ENCODE results near the gene MOCS1.
A peak's percentile ranks its signal among the peaks of the same experiment; 100 is the strongest.

Gene MOCS1

GRCh38 chr6:39932386-39932910 lies 1.8 kb downstream of the MOCS1 start:
- Histone ChIP-seq H3K18ac (ENCODE audit: low read length) (no peak overlapping the region), H2BK15ac (replicated peaks; ENCODE audit: low read depth) (no peak overlapping the region), H3K27ac (ENCODE audit: low read depth, low read length) (no peak overlapping the region), H3K56ac (ENCODE audit: low read length) (no peak overlapping the region), H3K4me1 (ENCODE audit: control insufficient read depth, low read depth, low read length) (peaks cover 3% of the 10 kb centered on the region), H2BK120ac (ENCODE audit: low read depth, low read length) (no peak overlapping the region), H3K79me2 (ENCODE audit: control insufficient read depth, insufficient read depth, low read length) (no peaks in the 10 kb centered on the region), H4K5ac (ENCODE audit: low read length) (no peak overlapping the region), H4K8ac (ENCODE audit: low read depth, low read length) (no peak overlapping the region), H2BK5ac (ENCODE audit: low read length) (no peak overlapping the region), H3K36me3 (ENCODE audit: control insufficient read depth, insufficient read depth, low read length) (no peaks in the 10 kb centered on the region), H2AK5ac (ENCODE audit: low read length) (no peak overlapping the region), H3K4me2 (ENCODE audit: low read length) (no peak overlapping the region), H3K27me3 (ENCODE audit: insufficient read depth, low read length, poor library complexity) (no peaks in the 10 kb centered on the region), H3K79me1 (ENCODE audit: low read length) (no peaks in the 10 kb centered on the region), H3K4me3 (ENCODE audit: low read length) (no peak overlapping the region), H3K9ac (ENCODE audit: low read length) (no peak overlapping the region), H3K4ac (ENCODE audit: low read depth, low read length) (no peak overlapping the region), H3K23ac (ENCODE audit: low read length) (no peak overlapping the region)
- no peak for DNase-seq
- WGBS (ENCODE audit: extremely low coverage, insufficient coverage, low lambda C conversion rate), result no CpG with 5 or more reads among the region's 8 CpGs

GRCh38 chr6:39931607-39932006 lies 2.7 kb downstream of the MOCS1 start:
- no CpG with 5 or more reads among the region's 1 CpG for WGBS (ENCODE audit: extremely low coverage, insufficient coverage, low lambda C conversion rate)
- Histone ChIP-seq H3K18ac (ENCODE audit: low read length) (no peak overlapping the region), H2AK5ac (ENCODE audit: low read length) (no peak overlapping the region)

GRCh38 chr6:39930540-39930939 lies 3.7 kb downstream of the MOCS1 start:
- H3K79me2 ChIP-seq (ENCODE audit: control insufficient read depth, insufficient read depth, low read length), result no peaks in the 10 kb centered on the region
- H3K4me1 ChIP-seq (ENCODE audit: control insufficient read depth, low read depth, low read length), result peaks cover 3% of the 10 kb centered on the region
- no peak overlapping the region for H2BK15ac ChIP-seq (replicated peaks; ENCODE audit: low read depth)
- no peak overlapping the region for H2BK5ac ChIP-seq (ENCODE audit: low read length)
- H3K4ac ChIP-seq (ENCODE audit: low read depth, low read length), result no peak overlapping the region
- no CpG with 5 or more reads among the region's 4 CpGs for WGBS (ENCODE audit: extremely low coverage, insufficient coverage, low lambda C conversion rate)
- no peaks in the 10 kb centered on the region for H3K79me1 ChIP-seq (ENCODE audit: low read length)
- H2AK5ac ChIP-seq (ENCODE audit: low read length), result no peak overlapping the region
- no peak overlapping the region for H3K9ac ChIP-seq (ENCODE audit: low read length)
- no peak overlapping the region for H4K8ac ChIP-seq (ENCODE audit: low read depth, low read length)
- no peak overlapping the region for H3K23ac ChIP-seq (ENCODE audit: low read length)
- H3K27me3 ChIP-seq (ENCODE audit: insufficient read depth, low read length, poor library complexity), result no peaks in the 10 kb centered on the region
- H2BK120ac ChIP-seq (ENCODE audit: low read depth, low read length), result no peak overlapping the region
- H3K56ac ChIP-seq (ENCODE audit: low read length), result no peak overlapping the region
- no peak for DNase-seq
- no peak overlapping the region for H3K4me2 ChIP-seq (ENCODE audit: low read length)
- H3K18ac ChIP-seq (ENCODE audit: low read length), result no peak overlapping the region
- H4K5ac ChIP-seq (ENCODE audit: low read length), result no peak overlapping the region
- no peak overlapping the region for H3K27ac ChIP-seq (ENCODE audit: low read depth, low read length)
- no peak overlapping the region for H3K4me3 ChIP-seq (ENCODE audit: low read length)
- H3K36me3 ChIP-seq (ENCODE audit: control insufficient read depth, insufficient read depth, low read length), result no peaks in the 10 kb centered on the region

More at GRCh38 chr6:39931607-39932006, 2.7 kb downstream of the MOCS1 start:
- Histone ChIP-seq H3K56ac (ENCODE audit: low read length) (no peak overlapping the region), H3K27me3 (ENCODE audit: insufficient read depth, low read length, poor library complexity) (no peaks in the 10 kb centered on the region), H4K8ac (ENCODE audit: low read depth, low read length) (no peak overlapping the region), H2BK120ac (ENCODE audit: low read depth, low read length) (no peak overlapping the region), H3K79me2 (ENCODE audit: control insufficient read depth, insufficient read depth, low read length) (no peaks in the 10 kb centered on the region), H3K4me1 (ENCODE audit: control insufficient read depth, low read depth, low read length) (peaks cover 3% of the 10 kb centered on the region), H2BK15ac (replicated peaks; ENCODE audit: low read depth) (no peak overlapping the region), H2BK5ac (ENCODE audit: low read length) (no peak overlapping the region), H3K36me3 (ENCODE audit: control insufficient read depth, insufficient read depth, low read length) (no peaks in the 10 kb centered on the region), H3K4me2 (ENCODE audit: low read length) (no peak overlapping the region), H4K5ac (ENCODE audit: low read length) (no peak overlapping the region), H3K27ac (ENCODE audit: low read depth, low read length) (no peak overlapping the region), H3K4ac (ENCODE audit: low read depth, low read length) (no peak overlapping the region), H3K23ac (ENCODE audit: low read length) (no peak overlapping the region), H3K79me1 (ENCODE audit: low read length) (no peaks in the 10 kb centered on the region), H3K4me3 (ENCODE audit: low read length) (no peak overlapping the region), H3K9ac (ENCODE audit: low read length) (no peak overlapping the region)
- no peak for DNase-seq

GRCh38 chr6:39929733-39930461 lies 4.4 kb downstream of the MOCS1 start:
- Histone ChIP-seq H4K5ac (ENCODE audit: low read length) (no peak overlapping the region), H3K4me3 (ENCODE audit: low read length) (no peak overlapping the region), H4K8ac (ENCODE audit: low read depth, low read length) (no peak overlapping the region), H2BK5ac (ENCODE audit: low read length) (no peak overlapping the region), H3K23ac (ENCODE audit: low read length) (no peak overlapping the region), H3K36me3 (ENCODE audit: control insufficient read depth, insufficient read depth, low read length) (no peaks in the 10 kb centered on the region), H3K79me2 (ENCODE audit: control insufficient read depth, insufficient read depth, low read length) (no peaks in the 10 kb centered on the region), H3K9ac (ENCODE audit: low read length) (no peak overlapping the region), H2BK15ac (replicated peaks; ENCODE audit: low read depth) (no peak overlapping the region), H3K56ac (ENCODE audit: low read length) (no peak overlapping the region), H3K4me1 (ENCODE audit: control insufficient read depth, low read depth, low read length) (peaks cover 3% of the 10 kb centered on the region), H3K18ac (ENCODE audit: low read length) (no peak overlapping the region), H3K27me3 (ENCODE audit: insufficient read depth, low read length, poor library complexity) (no peaks in the 10 kb centered on the region), H3K4ac (ENCODE audit: low read depth, low read length) (no peak overlapping the region), H2BK120ac (ENCODE audit: low read depth, low read length) (no peak overlapping the region), H3K4me2 (ENCODE audit: low read length) (no peak overlapping the region), H3K79me1 (ENCODE audit: low read length) (no peaks in the 10 kb centered on the region), H3K27ac (ENCODE audit: low read depth, low read length) (no peak overlapping the region), H2AK5ac (ENCODE audit: low read length) (no peak overlapping the region)
- WGBS (ENCODE audit: extremely low coverage, insufficient coverage, low lambda C conversion rate), result no CpG with 5 or more reads among the region's 11 CpGs
- no peak for DNase-seq

GRCh38 chr6:39929039-39929732 lies 5.1 kb downstream of the MOCS1 start:
- H3K18ac ChIP-seq (ENCODE audit: low read length), result no peak overlapping the region
- H2BK120ac ChIP-seq (ENCODE audit: low read depth, low read length), result no peak overlapping the region
- H3K23ac ChIP-seq (ENCODE audit: low read length), result no peak overlapping the region
- H3K9ac ChIP-seq (ENCODE audit: low read length), result no peak overlapping the region
- no peak overlapping the region for H2AK5ac ChIP-seq (ENCODE audit: low read length)
- no peak overlapping the region for H3K27ac ChIP-seq (ENCODE audit: low read depth, low read length)
- H3K4me3 ChIP-seq (ENCODE audit: low read length), result no peak overlapping the region
- no peaks in the 10 kb centered on the region for H3K79me2 ChIP-seq (ENCODE audit: control insufficient read depth, insufficient read depth, low read length)
- DNase-seq, result peak; percentile 15
- H3K56ac ChIP-seq (ENCODE audit: low read length), result no peak overlapping the region
- peaks cover 3% of the 10 kb centered on the region for H3K4me1 ChIP-seq (ENCODE audit: control insufficient read depth, low read depth, low read length)
- no peaks in the 10 kb centered on the region for H3K36me3 ChIP-seq (ENCODE audit: control insufficient read depth, insufficient read depth, low read length)
- no peak overlapping the region for H4K5ac ChIP-seq (ENCODE audit: low read length)
- no peak overlapping the region for H3K4ac ChIP-seq (ENCODE audit: low read depth, low read length)
- no CpG with 5 or more reads among the region's 9 CpGs for WGBS (ENCODE audit: extremely low coverage, insufficient coverage, low lambda C conversion rate)
- H3K4me2 ChIP-seq (ENCODE audit: low read length), result no peak overlapping the region
- H3K27me3 ChIP-seq (ENCODE audit: insufficient read depth, low read length, poor library complexity), result no peaks in the 10 kb centered on the region
- no peak overlapping the region for H4K8ac ChIP-seq (ENCODE audit: low read depth, low read length)
- no peaks in the 10 kb centered on the region for H3K79me1 ChIP-seq (ENCODE audit: low read length)
- H2BK5ac ChIP-seq (ENCODE audit: low read length), result no peak overlapping the region
- no peak overlapping the region for H2BK15ac ChIP-seq (replicated peaks; ENCODE audit: low read depth)

Measured in mesendoderm (in vitro differentiated cells).